Endothelial cell of umbilical vein (primary cell): ENCODE measurements around the gene CASP6. TPM values are rescaled to one million over a fixed set of nuclear protein-coding genes. Genes with fewer than 3 reads are reported as not detected.

Source experiments
- BruUV-seq: library from RNA; stranded (reverse); fragments of 400-500 nt; replicated peaks from 2 replicates; lab custom pipeline; 2021; lab: Mats Ljungman, UMichigan
- CTCF ChIA-PET: fragments of 300-600, 350-600 bp; sonication (Branson Sonifier 250); formaldehyde crosslinking; loops from one replicate; lab custom pipeline; 2021; ENCODE audit warnings: antibody characterized with exemption, inconsistent platforms; lab: Charles Lee
- POLR2A ChIA-PET: fragments of 300-600, 350-600 bp; sonication (Branson Sonifier 250); formaldehyde crosslinking; loops from one replicate; lab custom pipeline; 2021; ENCODE audit warnings: antibody characterized with exemption, inconsistent platforms; lab: Charles Lee
- DNase-seq: peaks from one replicate; pipeline ENCODE4 v3.0.0-alpha.2; 2011; ENCODE audit warnings: low read depth, low spot score
- FAIRE-seq: peaks from 2 replicates; lab custom pipeline; 2011; peaks lifted over from hg19 to GRCh38; lab: Jason Lieb, UNC
- H2AFZ ChIP-seq: 2 replicates; pipeline ENCODE4 v1.6.0; 2012; ENCODE audit warnings: low read depth, low read length, control low read depth, inconsistent platforms
- H3K27ac ChIP-seq: 2 replicates; pipeline ENCODE4 v1.5.1; 2011; ENCODE audit warnings: low read depth, mild to moderate bottlenecking, control low read depth, low read length, moderate library complexity; ENCODE audit not compliant: insufficient read depth
- H3K27me3 ChIP-seq, 2 experiments: 2 replicates each; pipeline versions ENCODE4 v1.6.0 to v1.6.1; 2011; ENCODE audit warnings: low read length in 2 of 2, mixed read lengths in 1 of 2; ENCODE audit not compliant: control insufficient read depth in 2 of 2, insufficient read depth in 2 of 2
- H3K36me3 ChIP-seq, 2 experiments: 2 replicates in 1 of 2; 3 replicates in 1 of 2; pipeline ENCODE4 v1.5.1; 2011; ENCODE audit warnings: low read length in 2 of 2, mild to moderate bottlenecking in 1 of 2, moderate library complexity in 1 of 2; ENCODE audit not compliant: control insufficient read depth in 2 of 2, insufficient read depth in 2 of 2; ENCODE audit errors: extremely low read depth in 1 of 2
- H3K4me1 ChIP-seq: 3 replicates; pipeline ENCODE4 v1.5.1; 2011; ENCODE audit warnings: mild to moderate bottlenecking, low read length; ENCODE audit not compliant: control insufficient read depth, insufficient read depth; ENCODE audit errors: extremely low read depth
- H3K4me2 ChIP-seq: 2 replicates; pipeline ENCODE4 v1.6.1; 2011; ENCODE audit warnings: low read length, control low read depth, mixed read lengths; ENCODE audit not compliant: insufficient read depth
- H3K4me3 ChIP-seq, 3 experiments: fragments of 200-600 bp in 1 of 3; sonication (generic), shearing (Covaris generic) in 1 of 3; replicated peaks in 1 of 3; 2 replicates each; pipeline ENCODE4 v1.5.1; 2011 to 2016; ENCODE audit warnings: control low read depth in 3 of 3, low read length in 3 of 3, mild to moderate bottlenecking in 2 of 3, inconsistent platforms in 1 of 3, low read depth in 1 of 3, moderate library complexity in 1 of 3; ENCODE audit not compliant: insufficient read depth in 1 of 3
- H3K79me2 ChIP-seq: 2 replicates; pipeline ENCODE4 v1.6.0; 2012; ENCODE audit warnings: low read length, inconsistent platforms; ENCODE audit not compliant: control insufficient read depth, insufficient read depth
- H3K9ac ChIP-seq: replicated peaks from 2 replicates; pipeline ENCODE3; 2011; ENCODE audit warnings: low read length, control low read depth; ENCODE audit not compliant: insufficient read depth; ENCODE audit errors: extremely low read depth
- H3K9me1 ChIP-seq: replicated peaks from 3 replicates; pipeline ENCODE4 v1.6.0; 2011; ENCODE audit warnings: mild to moderate bottlenecking, low read length; ENCODE audit not compliant: control insufficient read depth, insufficient read depth; ENCODE audit errors: extremely low read depth
- H3K9me3 ChIP-seq: replicated peaks from 2 replicates; pipeline ENCODE4 v1.5.1; 2012; ENCODE audit warnings: low read length, inconsistent platforms; ENCODE audit not compliant: control insufficient read depth, insufficient read depth
- H4K20me1 ChIP-seq: replicated peaks from 2 replicates; pipeline ENCODE3; 2011; ENCODE audit warnings: mild to moderate bottlenecking, low read length; ENCODE audit not compliant: control insufficient read depth, insufficient read depth; ENCODE audit errors: extremely low read depth
- EZH2 ChIP-seq: IDR thresholded peaks from 2 replicates; pipeline ENCODE4 v1.6.1; 2012; ENCODE audit warnings: borderline replicate concordance, low read depth, mild to moderate bottlenecking, moderate library complexity, low read length, inconsistent platforms; ENCODE audit not compliant: severe bottlenecking
- FOS ChIP-seq: IDR thresholded peaks from 2 replicates; pipeline ENCODE4 v1.6.1; 2011; ENCODE audit warnings: mild to moderate bottlenecking, low read length, moderate library complexity, borderline replicate concordance; ENCODE audit not compliant: insufficient read depth
- GATA2 ChIP-seq: IDR thresholded peaks from 2 replicates; pipeline ENCODE4 v1.7.0; 2011; ENCODE audit warnings: low read depth, mild to moderate bottlenecking, moderate library complexity, mixed read lengths, low read length; ENCODE audit not compliant: insufficient read length, insufficient read depth
- JUN ChIP-seq: IDR thresholded peaks from 2 replicates; pipeline ENCODE4 v1.6.1; 2011; ENCODE audit warnings: borderline replicate concordance, low read depth; ENCODE audit not compliant: insufficient read length, insufficient read depth
- MYC ChIP-seq: IDR thresholded peaks from one replicate; pipeline ENCODE4 v1.6.1; 2011; ENCODE audit warnings: mild to moderate bottlenecking, low read depth, low read length
- POLR2A ChIP-seq: IDR thresholded peaks from 2 replicates; pipeline ENCODE4 v1.6.1; 2012; ENCODE audit warnings: low read depth, mild to moderate bottlenecking, control low read depth, low read length
- POLR2AphosphoS5 ChIP-seq: IDR thresholded peaks from 2 replicates; pipeline ENCODE4 v1.6.1; 2012; ENCODE audit warnings: low read depth, mild to moderate bottlenecking, control low read depth, low read length, moderate library complexity; ENCODE audit not compliant: insufficient read depth
- dilution Hi-C: fragments of 300-500 bp; cut with MboI; formaldehyde crosslinking; loops from one replicate; pipeline ENCODE4 v1.15.0; 2019; ENCODE audit warnings: low sequenced_read_pairs; ENCODE audit not compliant: extremely low pct_ligation_motif_present
- intact Hi-C: fragments of 100-400 bp; cut with micrococcal nuclease; formaldehyde crosslinking; loops from one replicate; pipeline ENCODE4 v1.10.0; 2022
- polyA plus RNA-seq, 4 experiments: library from polyadenylated mRNA; depleted of rRNA in 3 of 4; stranded (reverse) in 3 of 4; unstranded in 1 of 4; fragments of >200 nt; gene quantifications; 2 replicates each; pipeline versions ENCODE4 v1.2.1 to v1.2.3, GENCODE V29; 2011 to 2012; ENCODE audit warnings: missing spikeins in 1 of 4
- total RNA-seq: library from RNA; stranded (reverse); gene quantifications from 2 replicates; pipeline ENCODE4 v1.2.3, GENCODE V29; 2021
- TF ChIP-seq, protein P1 (sequence below), 2 donors: IDR thresholded peaks; 1 replicate in 1 of 2; 2 replicates in 1 of 2; pipeline ENCODE4 v1.5.1; 2011; ENCODE audit warnings: low read length in 2 of 2, mild to moderate bottlenecking in 2 of 2, moderate library complexity in 2 of 2, control low read depth in 1 of 2, inconsistent platforms in 1 of 2, low read depth in 1 of 2; ENCODE audit not compliant: insufficient read depth in 1 of 2; ENCODE audit errors: extremely low read depth in 1 of 2
- TF ChIP-seq, protein P2 (sequence below): IDR thresholded peaks from 2 replicates; pipeline ENCODE4 v1.6.1; 2011; ENCODE audit not compliant: insufficient read depth, insufficient read length

The CASP6 gene
- total and polyA plus RNA-seq, 2 donors (not counting 3 experiments of a cell fraction or from before 2014, with no cell fraction given): 35.4 to 52.1 TPM

DNA sequence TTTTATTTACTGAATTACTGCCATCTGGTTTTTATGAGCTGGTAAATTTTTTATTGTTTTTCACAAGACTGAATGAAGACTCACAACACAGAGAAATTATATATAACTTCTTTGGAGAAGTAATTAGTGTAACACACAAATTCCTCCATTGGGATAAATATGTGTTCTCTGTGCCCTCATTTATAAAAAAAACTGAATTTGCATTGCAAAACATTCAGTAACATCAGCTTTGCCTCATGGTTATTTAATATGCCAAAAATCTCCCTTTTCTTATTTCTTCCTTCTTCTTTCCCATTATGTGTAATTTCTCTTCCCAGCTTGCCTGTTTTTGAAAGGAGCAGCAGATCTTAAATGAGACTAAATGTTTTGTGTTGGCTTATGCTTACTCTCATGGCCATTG is 18.5 kb downstream of the CASP6 start:
- Histone ChIP-seq H3K4me3 (no peak overlapping the region), H3K9ac (no peak overlapping the region), H3K79me2 (no peaks in the 10 kb centered on the region), H3K4me1 (no peaks in the 10 kb centered on the region), H3K27me3 (no peaks in the 10 kb centered on the region), H3K9me3 (no peaks in the 10 kb centered on the region), H3K4me2 (no peak overlapping the region), H3K27ac (no peak overlapping the region), H3K36me3 (peaks cover 0 to 5% of the 10 kb centered on the region in 2 experiments), H3K9me1 (no peaks in the 10 kb centered on the region), H4K20me1 (no peaks in the 10 kb centered on the region), H2AFZ (no peak overlapping the region)
- TF ChIP-seq, protein P1, sequence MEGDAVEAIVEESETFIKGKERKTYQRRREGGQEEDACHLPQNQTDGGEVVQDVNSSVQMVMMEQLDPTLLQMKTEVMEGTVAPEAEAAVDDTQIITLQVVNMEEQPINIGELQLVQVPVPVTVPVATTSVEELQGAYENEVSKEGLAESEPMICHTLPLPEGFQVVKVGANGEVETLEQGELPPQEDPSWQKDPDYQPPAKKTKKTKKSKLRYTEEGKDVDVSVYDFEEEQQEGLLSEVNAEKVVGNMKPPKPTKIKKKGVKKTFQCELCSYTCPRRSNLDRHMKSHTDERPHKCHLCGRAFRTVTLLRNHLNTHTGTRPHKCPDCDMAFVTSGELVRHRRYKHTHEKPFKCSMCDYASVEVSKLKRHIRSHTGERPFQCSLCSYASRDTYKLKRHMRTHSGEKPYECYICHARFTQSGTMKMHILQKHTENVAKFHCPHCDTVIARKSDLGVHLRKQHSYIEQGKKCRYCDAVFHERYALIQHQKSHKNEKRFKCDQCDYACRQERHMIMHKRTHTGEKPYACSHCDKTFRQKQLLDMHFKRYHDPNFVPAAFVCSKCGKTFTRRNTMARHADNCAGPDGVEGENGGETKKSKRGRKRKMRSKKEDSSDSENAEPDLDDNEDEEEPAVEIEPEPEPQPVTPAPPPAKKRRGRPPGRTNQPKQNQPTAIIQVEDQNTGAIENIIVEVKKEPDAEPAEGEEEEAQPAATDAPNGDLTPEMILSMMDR (IDR thresholded peaks at IDR 0.05; ENCODE audit: extremely low read depth in 1 of 2, insufficient read depth in 1 of 2, low read depth in 1 of 2, low read length in 2 of 2): no peak
- TF ChIP-seq EZH2: no peak
- intact Hi-C loops: no loop called here
- BruUV-seq: no TSS peak
- ChIA-PET CTCF (no interaction called here), POLR2A (no interaction called here)
- dilution Hi-C loops: no loop called here
- DNase-seq (no peak), FAIRE-seq (no peak)

DNA sequence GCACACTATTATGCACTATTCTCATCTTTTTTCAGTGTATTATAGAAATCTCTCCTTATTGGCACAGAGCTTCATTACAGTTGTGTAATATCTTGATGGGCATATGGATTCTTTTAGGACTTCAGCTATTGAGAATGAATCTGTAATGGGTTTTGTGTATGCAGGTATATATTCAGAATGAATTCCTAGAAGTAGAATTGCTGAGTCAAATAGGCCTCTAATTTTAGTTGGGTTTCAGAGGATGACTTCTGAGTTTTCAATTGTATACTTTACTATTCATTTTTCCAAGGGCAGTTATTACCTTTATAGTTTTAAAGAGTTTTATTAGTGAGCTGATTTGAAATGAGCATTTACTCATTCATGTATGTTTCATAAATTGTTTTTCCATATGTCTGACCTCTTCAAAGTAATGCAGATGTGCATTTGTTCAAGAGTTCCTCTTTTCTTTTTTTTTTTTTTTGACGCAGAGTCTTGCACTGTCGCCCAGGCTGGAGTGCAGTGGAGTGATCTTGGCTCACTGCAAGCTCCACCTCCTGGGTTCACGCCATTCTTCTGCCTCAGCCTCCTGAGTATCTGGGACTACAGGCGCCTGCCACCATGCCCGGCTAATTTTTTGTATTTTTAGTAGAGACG is 19.5 kb downstream of the CASP6 start:
- Histone ChIP-seq H3K4me1 (no peaks in the 10 kb centered on the region), H3K79me2 (no peaks in the 10 kb centered on the region), H4K20me1 (no peaks in the 10 kb centered on the region), H3K27ac (no peak overlapping the region), H3K27me3 (no peaks in the 10 kb centered on the region), H2AFZ (no peak overlapping the region), H3K4me3 (no peak overlapping the region), H3K36me3 (peaks cover 0 to 5% of the 10 kb centered on the region in 2 experiments), H3K9me3 (no peaks in the 10 kb centered on the region), H3K9me1 (no peaks in the 10 kb centered on the region), H3K9ac (no peak overlapping the region), H3K4me2 (no peak overlapping the region)
- intact Hi-C loops (no loop called here), dilution Hi-C loops (no loop called here)
- no TSS peak for BruUV-seq
- FAIRE-seq: no peak
- ChIA-PET POLR2A (no interaction called here), CTCF (interaction anchor here (1.6 kb wide), 1 partner anchor 18 kb away, joined by 5 read pairs; no protein-coding TSS in a partner anchor)
- DNase-seq: no peak
- TF ChIP-seq, protein P2, sequence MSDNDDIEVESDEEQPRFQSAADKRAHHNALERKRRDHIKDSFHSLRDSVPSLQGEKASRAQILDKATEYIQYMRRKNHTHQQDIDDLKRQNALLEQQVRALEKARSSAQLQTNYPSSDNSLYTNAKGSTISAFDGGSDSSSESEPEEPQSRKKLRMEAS: no peak
- TF ChIP-seq JUN (no peak), POLR2A (no peak), EZH2 (no peak), GATA2 (no peak), POLR2AphosphoS5 (no peak), FOS (no peak), MYC (no peak)
- TF ChIP-seq, protein P1 (IDR thresholded peaks at IDR 0.05; ENCODE audit: extremely low read depth in 1 of 2, insufficient read depth in 1 of 2, low read depth in 1 of 2, low read length in 2 of 2): no peak
